ENCODE measurements around the gene SPATA9. TPM values are rescaled to one million over a fixed set of nuclear protein-coding genes. Genes with fewer than 3 reads are reported as not detected.

SPATA9 gene
- total and polyA plus RNA-seq, 9 donors: 0.71 to 2.6 (median 1.7) TPM

- no peaks in the 10 kb centered on the region for H3K27me3 ChIP-seq (ENCODE audit: control insufficient read depth, insufficient read depth, low read length)
- peaks cover 18% of the 10 kb centered on the region for H3K4me1 ChIP-seq (ENCODE audit: control insufficient read depth, insufficient read depth, low read length)
- no peaks in the 10 kb centered on the region for H3K9me3 ChIP-seq (replicated peaks; ENCODE audit: control insufficient read depth, low read depth, low read length)
- no CpG with 5 or more reads among the region's 5 CpGs for WGBS (ENCODE audit: insufficient coverage)
- peak overlapping the region; percentile 85 for H3K27ac ChIP-seq (ENCODE audit: low read length)
- DNase-seq: peak; percentile 36
- no peaks in the 10 kb centered on the region for H3K36me3 ChIP-seq (ENCODE audit: control insufficient read depth, insufficient read depth, low read length)
- H3K4me3 ChIP-seq (ENCODE audit: low read length): no peak overlapping the region
Measured at GRCh38 chr5:95726811-95727763, 44.3 kb upstream of the SPATA9 start.

GRCh38 chr5:95725937-95726810 is 43.4 kb upstream of the SPATA9 start:
- Histone ChIP-seq H3K4me3 (ENCODE audit: low read length) (no peak overlapping the region), H3K4me1 (ENCODE audit: control insufficient read depth, insufficient read depth, low read length) (peaks cover 20% of the 10 kb centered on the region), H3K27me3 (ENCODE audit: control insufficient read depth, insufficient read depth, low read length) (no peaks in the 10 kb centered on the region), H3K27ac (ENCODE audit: low read length) (peak overlapping the region; percentile 85), H3K9me3 (replicated peaks; ENCODE audit: control insufficient read depth, low read depth, low read length) (no peaks in the 10 kb centered on the region), H3K36me3 (ENCODE audit: control insufficient read depth, insufficient read depth, low read length) (no peaks in the 10 kb centered on the region)
- DNase-seq: peak; percentile 91
- no CpG with 5 or more reads among the region's 4 CpGs for WGBS (ENCODE audit: insufficient coverage)

- H3K27ac ChIP-seq (ENCODE audit: low read length): peak overlapping the region; percentile 85
- H3K4me3 ChIP-seq (ENCODE audit: low read length): no peak overlapping the region
- H3K27me3 ChIP-seq (ENCODE audit: control insufficient read depth, insufficient read depth, low read length): no peaks in the 10 kb centered on the region
- H3K9me3 ChIP-seq (replicated peaks; ENCODE audit: control insufficient read depth, low read depth, low read length): no peaks in the 10 kb centered on the region
- H3K36me3 ChIP-seq (ENCODE audit: control insufficient read depth, insufficient read depth, low read length): no peaks in the 10 kb centered on the region
- H3K4me1 ChIP-seq (ENCODE audit: control insufficient read depth, insufficient read depth, low read length): peaks cover 22% of the 10 kb centered on the region
- no CpG with 5 or more reads among the region's 5 CpGs for WGBS (ENCODE audit: insufficient coverage)
- DNase-seq: peak; percentile 32
Measured at GRCh38 chr5:95725071-95725820, 42.5 kb upstream of the SPATA9 start.

GRCh38 chr5:95723632-95724369 is 41.0 kb upstream of the SPATA9 start:
- H3K9me3 ChIP-seq (replicated peaks; ENCODE audit: control insufficient read depth, low read depth, low read length): no peaks in the 10 kb centered on the region
- no peak overlapping the region for H3K27ac ChIP-seq (ENCODE audit: low read length)
- DNase-seq: peak; percentile 51
- no peak overlapping the region for H3K4me3 ChIP-seq (ENCODE audit: low read length)
- WGBS (ENCODE audit: insufficient coverage): 65% methylated on average over 1 of the region's 5 CpGs
- H3K27me3 ChIP-seq (ENCODE audit: control insufficient read depth, insufficient read depth, low read length): no peaks in the 10 kb centered on the region
- H3K36me3 ChIP-seq (ENCODE audit: control insufficient read depth, insufficient read depth, low read length): no peaks in the 10 kb centered on the region
- peaks cover 18% of the 10 kb centered on the region for H3K4me1 ChIP-seq (ENCODE audit: control insufficient read depth, insufficient read depth, low read length)

- Histone ChIP-seq H3K36me3 (ENCODE audit: control insufficient read depth, insufficient read depth, low read length) (peaks cover 2% of the 10 kb centered on the region), H3K27me3 (ENCODE audit: control insufficient read depth, insufficient read depth, low read length) (no peaks in the 10 kb centered on the region), H3K9me3 (replicated peaks; ENCODE audit: control insufficient read depth, low read depth, low read length) (no peaks in the 10 kb centered on the region), H3K4me3 (ENCODE audit: low read length) (no peak overlapping the region), H3K27ac (ENCODE audit: low read length) (no peak overlapping the region), H3K4me1 (ENCODE audit: control insufficient read depth, insufficient read depth, low read length) (peaks cover 10% of the 10 kb centered on the region)
- peak; percentile 58 for DNase-seq
- WGBS (ENCODE audit: insufficient coverage): 40% methylated on average over 1 of the region's 1 CpG
Measured at GRCh38 chr5:95721582-95722295, 38.9 kb upstream of the SPATA9 start.

GRCh38 chr5:95720094-95720786 is 37.4 kb upstream of the SPATA9 start:
- no peak overlapping the region for H3K4me3 ChIP-seq (ENCODE audit: low read length)
- no CpG with 5 or more reads among the region's 3 CpGs for WGBS (ENCODE audit: insufficient coverage)
- DNase-seq: peak; percentile 52
- peaks cover 2% of the 10 kb centered on the region for H3K36me3 ChIP-seq (ENCODE audit: control insufficient read depth, insufficient read depth, low read length)
- peaks cover 6% of the 10 kb centered on the region for H3K4me1 ChIP-seq (ENCODE audit: control insufficient read depth, insufficient read depth, low read length)
- no peak overlapping the region for H3K27ac ChIP-seq (ENCODE audit: low read length)
- H3K27me3 ChIP-seq (ENCODE audit: control insufficient read depth, insufficient read depth, low read length): no peaks in the 10 kb centered on the region
- no peaks in the 10 kb centered on the region for H3K9me3 ChIP-seq (replicated peaks; ENCODE audit: control insufficient read depth, low read depth, low read length)

GRCh38 chr5:95718738-95719137 is 35.9 kb upstream of the SPATA9 start:
- Histone ChIP-seq H3K27ac (ENCODE audit: low read length) (no peak overlapping the region), H3K4me1 (ENCODE audit: control insufficient read depth, insufficient read depth, low read length) (peaks cover 6% of the 10 kb centered on the region), H3K36me3 (ENCODE audit: control insufficient read depth, insufficient read depth, low read length) (peaks cover 2% of the 10 kb centered on the region), H3K27me3 (ENCODE audit: control insufficient read depth, insufficient read depth, low read length) (no peaks in the 10 kb centered on the region), H3K4me3 (ENCODE audit: low read length) (no peak overlapping the region), H3K9me3 (replicated peaks; ENCODE audit: control insufficient read depth, low read depth, low read length) (no peaks in the 10 kb centered on the region)
- DNase-seq: no peak
- WGBS (ENCODE audit: insufficient coverage): 89% methylated on average over 2 of the region's 2 CpGs

GRCh38 chr5:95718203-95718602 is 35.4 kb upstream of the SPATA9 start:
- H3K4me3 ChIP-seq (ENCODE audit: low read length): no peak overlapping the region
- peaks cover 2% of the 10 kb centered on the region for H3K36me3 ChIP-seq (ENCODE audit: control insufficient read depth, insufficient read depth, low read length)
- DNase-seq: no peak
- H3K27me3 ChIP-seq (ENCODE audit: control insufficient read depth, insufficient read depth, low read length): no peaks in the 10 kb centered on the region
- no peaks in the 10 kb centered on the region for H3K9me3 ChIP-seq (replicated peaks; ENCODE audit: control insufficient read depth, low read depth, low read length)
- peaks cover 4% of the 10 kb centered on the region for H3K4me1 ChIP-seq (ENCODE audit: control insufficient read depth, insufficient read depth, low read length)
- 77% methylated on average over 2 of the region's 2 CpGs for WGBS (ENCODE audit: insufficient coverage)
- H3K27ac ChIP-seq (ENCODE audit: low read length): no peak overlapping the region

Data from muscle of leg (tissue), 11 donors.